Gastroesophageal sphincter (tissue), 4 donors: ENCODE data around the gene REC114. TPM values are rescaled to one million over a fixed set of nuclear protein-coding genes. Genes with fewer than 3 reads are reported as not detected.

Experiments
- ATAC-seq: fragments of 150-250 bp; one replicate; pipeline ENCODE4 v1.9.1; 2016; ENCODE audit warnings: mild to moderate bottlenecking, moderate library complexity
- H3K27ac ChIP-seq, 4 donors: fragments of 200-600 bp; sonication (generic) in 3 of 4; 1 replicate in 3 of 4; 2 replicates in 1 of 4; pipeline ENCODE4 v1.5.1; 2016 to 2019
- H3K27me3 ChIP-seq: fragments of 200-600 bp; sonication (generic); one replicate; pipeline ENCODE4 v1.5.1; 2019
- H3K36me3 ChIP-seq, 2 donors: fragments of 200-600 bp; sonication (generic); one replicate each; pipeline ENCODE4 v1.5.1; 2019; ENCODE audit warnings: control low read depth in 1 of 2
- H3K4me1 ChIP-seq, 3 donors: fragments of 200-600 bp; sonication (generic); 1 replicate in 2 of 3; 2 replicates in 1 of 3; pipeline ENCODE4 v1.5.1; 2016 to 2019; ENCODE audit warnings: control low read depth in 2 of 3
- H3K4me3 ChIP-seq, 2 donors: fragments of 200-600 bp; sonication (generic); one replicate each; pipeline ENCODE4 v1.5.1; 2019; ENCODE audit warnings: mild to moderate bottlenecking in 1 of 2, moderate library complexity in 1 of 2
- H3K9me3 ChIP-seq, 3 donors: fragments of 200-600 bp; sonication (generic); one replicate each; pipeline ENCODE4 v1.5.1; 2017 to 2019; ENCODE audit warnings: control low read depth in 2 of 3
- EP300 ChIP-seq: sonication (generic); formaldehyde crosslinking; IDR thresholded peaks from one replicate; pipeline ENCODE4 v1.6.1; 2017; ENCODE audit warnings: antibody characterized with exemption, mild to moderate bottlenecking
- POLR2A ChIP-seq, 2 donors: fragments of 450-650 bp; IDR thresholded peaks; one replicate each; pipeline ENCODE4 v1.6.1; 2017; ENCODE audit warnings: antibody characterized with exemption in 2 of 2, mild to moderate bottlenecking in 2 of 2, moderate library complexity in 1 of 2
- POLR2AphosphoS5 ChIP-seq: sonication (generic); formaldehyde crosslinking; IDR thresholded peaks from one replicate; pipeline ENCODE4 v1.6.1; 2017; ENCODE audit warnings: antibody characterized with exemption
- WGBS, 2 donors: methylation state at CpG; one replicate each; pipeline ENCODE4 v1.1.5; 2018; ENCODE audit warnings: low coverage in 1 of 2; 5-methylcytosine and 5-hydroxymethylcytosine counted together
- total RNA-seq, 4 donors: library from RNA; depleted of rRNA; stranded (reverse); fragments of >200 nt; gene quantifications; one replicate each; pipeline ENCODE4 v1.1.0, GENCODE V29; 2016
- TF ChIP-seq, protein P1 (sequence below), 4 experiments: fragments of 200-600 bp in 2 of 4; fragments of 450-650 bp in 2 of 4; sonication (generic) in 1 of 4; IDR thresholded peaks; one replicate each; pipeline ENCODE4 v1.5.1; 2017 to 2019; ENCODE audit warnings: antibody characterized with exemption in 4 of 4, mild to moderate bottlenecking in 2 of 4, moderate library complexity in 2 of 4

Gene REC114
- total RNA-seq, 4 donors from 2014 or later: not detected

DNA sequence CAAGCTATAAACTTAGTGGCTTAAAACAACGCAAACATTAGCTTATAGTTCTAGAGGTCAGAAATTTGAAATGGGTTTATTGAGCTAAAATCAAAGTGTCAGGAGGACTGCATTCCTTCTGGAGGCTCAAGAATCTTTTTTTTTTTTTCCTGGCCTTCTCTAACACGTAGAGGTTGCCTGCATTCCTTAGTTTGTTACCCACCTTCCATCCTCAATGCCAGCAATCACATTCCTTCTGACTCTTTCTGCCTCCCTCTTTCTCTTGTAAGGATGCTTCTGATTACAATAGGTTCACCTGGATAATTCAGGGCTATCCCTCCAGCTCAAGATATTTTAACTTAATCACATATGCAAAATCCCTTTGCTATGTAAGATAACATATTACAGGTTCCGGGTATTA lies 24.8 kb downstream of the REC114 start:
- H3K4me1 ChIP-seq: no peaks in the 10 kb centered on the region
- no peak overlapping the region for H3K4me3 ChIP-seq
- no peak for ATAC-seq
- H3K27me3 ChIP-seq: peaks cover 26% of the 10 kb centered on the region
- no peaks in the 10 kb centered on the region for H3K9me3 ChIP-seq
- 60% methylated on average over 3 of the region's 3 CpGs for WGBS, 2 donors
- TF ChIP-seq POLR2AphosphoS5: no peak
- no peak for TF ChIP-seq POLR2A (IDR thresholded peaks at IDR 0.05)
- no peak for TF ChIP-seq EP300
- H3K36me3 ChIP-seq: no peaks in the 10 kb centered on the region
- H3K27ac ChIP-seq: no peak overlapping the region

- no peak for ATAC-seq
- Histone ChIP-seq H3K4me3 (no peak overlapping the region), H3K9me3 (no peaks in the 10 kb centered on the region), H3K27ac (no peak overlapping the region), H3K36me3 (no peaks in the 10 kb centered on the region), H3K27me3 (peaks cover 9% of the 10 kb centered on the region), H3K4me1 (no peaks in the 10 kb centered on the region)
- TF ChIP-seq POLR2AphosphoS5: no peak
- TF ChIP-seq, protein P1, sequence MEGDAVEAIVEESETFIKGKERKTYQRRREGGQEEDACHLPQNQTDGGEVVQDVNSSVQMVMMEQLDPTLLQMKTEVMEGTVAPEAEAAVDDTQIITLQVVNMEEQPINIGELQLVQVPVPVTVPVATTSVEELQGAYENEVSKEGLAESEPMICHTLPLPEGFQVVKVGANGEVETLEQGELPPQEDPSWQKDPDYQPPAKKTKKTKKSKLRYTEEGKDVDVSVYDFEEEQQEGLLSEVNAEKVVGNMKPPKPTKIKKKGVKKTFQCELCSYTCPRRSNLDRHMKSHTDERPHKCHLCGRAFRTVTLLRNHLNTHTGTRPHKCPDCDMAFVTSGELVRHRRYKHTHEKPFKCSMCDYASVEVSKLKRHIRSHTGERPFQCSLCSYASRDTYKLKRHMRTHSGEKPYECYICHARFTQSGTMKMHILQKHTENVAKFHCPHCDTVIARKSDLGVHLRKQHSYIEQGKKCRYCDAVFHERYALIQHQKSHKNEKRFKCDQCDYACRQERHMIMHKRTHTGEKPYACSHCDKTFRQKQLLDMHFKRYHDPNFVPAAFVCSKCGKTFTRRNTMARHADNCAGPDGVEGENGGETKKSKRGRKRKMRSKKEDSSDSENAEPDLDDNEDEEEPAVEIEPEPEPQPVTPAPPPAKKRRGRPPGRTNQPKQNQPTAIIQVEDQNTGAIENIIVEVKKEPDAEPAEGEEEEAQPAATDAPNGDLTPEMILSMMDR (IDR thresholded peaks at IDR 0.05): no peak
- TF ChIP-seq EP300: no peak
- no peak for TF ChIP-seq POLR2A (IDR thresholded peaks at IDR 0.05)
- WGBS, 2 donors: 63 to 88% methylated on average over 5 of the region's 5 CpGs
Measured at GRCh38 chr15:73474785-73475184, 31.8 kb downstream of the REC114 start.

DNA sequence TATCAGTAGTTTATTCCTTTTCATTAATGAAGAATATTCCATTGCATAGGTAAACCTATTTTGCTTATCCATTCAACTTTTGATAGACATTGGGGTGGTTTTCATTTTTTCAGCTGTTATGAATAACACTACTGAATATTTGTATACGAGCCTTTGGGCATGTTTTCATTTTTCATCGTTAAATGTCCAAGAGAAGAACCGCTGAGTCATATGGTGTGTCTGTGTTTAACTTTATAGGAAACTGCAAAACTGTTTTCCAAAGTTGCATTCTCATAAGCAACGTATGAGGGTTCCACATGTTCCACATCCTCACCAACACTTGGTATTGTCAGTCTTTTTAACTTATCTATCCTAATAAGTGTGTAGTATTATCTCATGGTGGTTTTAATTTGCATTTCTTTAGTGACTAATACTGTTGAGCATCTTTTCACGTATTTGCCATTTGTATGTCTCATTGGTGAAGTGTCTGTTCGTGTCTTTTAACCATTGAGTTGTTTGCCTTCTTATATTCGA lies 33.8 kb downstream of the REC114 start:
- H3K4me1 ChIP-seq: no peaks in the 10 kb centered on the region
- H3K4me3 ChIP-seq: no peak overlapping the region
- no peak for ATAC-seq
- H3K36me3 ChIP-seq: no peaks in the 10 kb centered on the region
- no peaks in the 10 kb centered on the region for H3K9me3 ChIP-seq
- H3K27ac ChIP-seq: no peak overlapping the region
- TF ChIP-seq POLR2A (IDR thresholded peaks at IDR 0.05): no peak
- TF ChIP-seq EP300: no peak
- TF ChIP-seq, protein P1 (IDR thresholded peaks at IDR 0.05): no peak
- TF ChIP-seq POLR2AphosphoS5: no peak
- 84 to 85% methylated on average over 7 of the region's 7 CpGs for WGBS, 2 donors
- peaks cover 6% of the 10 kb centered on the region for H3K27me3 ChIP-seq

DNA sequence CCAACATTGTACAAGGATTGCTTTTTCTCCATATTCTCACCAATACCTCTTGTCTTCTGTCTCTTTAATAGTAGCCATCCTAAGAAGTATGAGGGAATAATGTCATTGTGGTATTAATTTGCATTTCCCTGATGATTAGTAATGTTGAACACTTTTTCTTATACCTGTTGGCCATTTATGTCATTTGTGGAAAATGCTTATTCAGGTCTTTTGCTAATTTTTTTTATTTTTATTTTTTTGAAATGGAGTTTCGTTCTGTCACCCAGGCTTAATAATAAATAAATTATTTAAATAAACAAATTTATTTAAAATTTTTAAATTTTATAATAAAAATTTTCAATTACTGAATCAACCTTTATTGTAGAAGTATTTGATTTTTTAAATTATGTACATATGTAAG lies 37.1 kb downstream of the REC114 start:
- Histone ChIP-seq H3K4me3 (no peak overlapping the region), H3K27me3 (no peaks in the 10 kb centered on the region), H3K4me1 (no peaks in the 10 kb centered on the region), H3K9me3 (no peaks in the 10 kb centered on the region), H3K27ac (no peak overlapping the region), H3K36me3 (no peaks in the 10 kb centered on the region)
- no peak for ATAC-seq
- WGBS, 2 donors: 55 to 78% methylated on average over 1 of the region's 1 CpG
- TF ChIP-seq EP300 (no peak), POLR2A (IDR thresholded peaks at IDR 0.05) (no peak), POLR2AphosphoS5 (no peak)
- TF ChIP-seq, protein P1 (IDR thresholded peaks at IDR 0.05): no peak

- Histone ChIP-seq H3K4me1 (no peaks in the 10 kb centered on the region), H3K27me3 (no peaks in the 10 kb centered on the region), H3K36me3 (no peaks in the 10 kb centered on the region), H3K9me3 (no peaks in the 10 kb centered on the region), H3K4me3 (no peak overlapping the region), H3K27ac (no peak overlapping the region)
- TF ChIP-seq, protein P1 (IDR thresholded peaks at IDR 0.05): no peak
- TF ChIP-seq POLR2A (IDR thresholded peaks at IDR 0.05): no peak
- no peak for TF ChIP-seq POLR2AphosphoS5
- no peak for TF ChIP-seq EP300
- 69% methylated on average over 3 of the region's 3 CpGs; no CpG with 5 or more reads in 1 of the 2 donors for WGBS, 2 donors
- ATAC-seq: no peak
Measured at GRCh38 chr15:73482166-73482565, 39.2 kb downstream of the REC114 start.
